Measurements from ENCODE around the gene FOXN3.

Gene FOXN3

GRCh38 chr14:89343356-89343755, 73.7 kb downstream of the FOXN3 start:
- DNase-seq (ENCODE audit: extremely low read depth, low read depth), result no peak
- no peak for TF ChIP-seq CTCF (IDR thresholded peaks at IDR 0.05; ENCODE audit: low read depth, low read length)

DNA sequence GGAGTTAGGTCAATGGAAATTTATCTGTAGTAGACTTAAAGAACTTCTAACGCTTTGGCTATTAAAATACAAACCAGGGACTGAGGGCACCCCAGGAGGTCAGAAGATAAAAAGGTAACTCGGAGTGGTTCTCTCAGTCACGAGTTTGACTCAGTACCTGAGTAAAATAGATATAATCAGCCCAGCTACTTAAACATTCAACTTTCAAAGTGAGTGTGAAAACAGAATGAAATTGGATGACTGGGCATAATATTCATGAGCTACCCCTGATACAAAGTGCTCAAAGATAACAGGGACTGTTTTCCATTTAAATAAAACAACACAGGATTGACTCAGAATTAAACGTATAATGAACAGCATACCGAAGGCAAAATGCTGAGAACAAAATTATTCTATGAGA, 75.0 kb downstream of the FOXN3 start:
- TF ChIP-seq CTCF (IDR thresholded peaks at IDR 0.05; ENCODE audit: low read depth, low read length), result no peak
- DNase-seq (ENCODE audit: extremely low read depth, low read depth), result no peak

DNA sequence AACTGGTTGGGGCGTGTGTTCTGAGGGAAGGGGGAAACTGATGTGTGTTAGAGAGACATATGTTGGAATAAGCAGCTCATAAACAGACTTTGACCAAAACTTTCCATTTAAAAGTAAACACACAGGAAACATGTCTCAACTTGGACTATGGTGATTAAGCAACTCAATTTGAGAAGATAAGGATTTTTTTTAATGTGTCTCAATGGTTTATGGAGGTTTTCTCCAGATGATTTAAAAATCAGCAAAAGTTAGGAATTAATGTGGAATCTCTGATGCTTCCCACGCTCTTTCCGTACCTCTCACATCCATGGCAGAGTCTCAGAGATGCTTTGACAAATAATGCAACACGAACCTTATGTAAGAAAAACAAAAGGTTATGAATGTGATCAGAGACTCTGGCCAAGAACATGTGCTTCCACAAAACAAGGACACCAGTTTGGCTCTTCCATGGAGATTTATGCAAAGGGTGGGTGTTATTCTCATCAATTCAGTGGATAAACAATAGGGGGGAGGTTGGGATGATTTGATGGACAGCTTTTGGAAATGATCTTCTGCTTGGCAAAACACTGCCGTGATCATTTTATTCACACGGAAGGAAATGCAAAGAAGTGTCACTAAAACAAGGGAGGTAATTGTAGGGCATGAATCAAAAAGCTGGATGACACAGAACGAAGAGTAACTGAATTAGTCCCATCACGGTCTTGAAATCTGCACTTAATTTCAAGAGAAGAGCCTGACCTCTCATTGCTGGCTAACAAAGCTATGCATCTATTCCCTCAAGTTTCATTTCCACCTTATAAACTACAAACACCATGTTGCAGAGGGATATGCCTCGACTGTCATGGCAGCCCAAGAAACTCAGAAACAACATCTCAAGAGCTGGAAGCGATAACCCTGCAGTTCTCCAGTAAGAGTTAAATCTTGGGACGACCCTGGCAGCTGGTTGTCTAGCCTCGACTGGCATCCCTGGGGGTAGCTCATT, 76.5 kb downstream of the FOXN3 start:
- peak; percentile 35 for DNase-seq (ENCODE audit: extremely low read depth, low read depth)
- no peak for TF ChIP-seq CTCF (IDR thresholded peaks at IDR 0.05; ENCODE audit: low read depth, low read length)

GRCh38 chr14:89339579-89339978, 77.5 kb downstream of the FOXN3 start:
- DNase-seq (ENCODE audit: extremely low read depth, low read depth), result no peak

DNA sequence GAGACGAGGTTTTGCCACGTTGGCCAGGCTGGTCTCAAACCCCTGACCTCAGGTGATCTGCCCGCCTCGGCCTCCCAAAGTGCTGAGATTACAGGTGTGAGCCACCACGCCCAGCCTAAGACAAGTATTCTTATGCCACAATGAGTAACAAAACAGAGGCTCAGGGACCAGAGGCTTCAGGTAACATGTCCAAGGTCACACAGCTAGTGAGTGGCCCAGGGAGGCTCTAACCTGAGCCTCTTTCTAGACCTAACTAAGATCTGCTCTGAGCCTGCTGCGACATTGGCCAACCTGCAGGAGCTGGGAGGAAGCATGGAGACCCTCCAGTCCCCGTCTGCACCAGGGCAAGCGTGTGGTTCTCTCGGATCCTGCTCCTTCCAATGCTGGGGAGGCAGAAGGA, 77.9 kb downstream of the FOXN3 start:
- DNase-seq (ENCODE audit: extremely low read depth, low read depth), result no peak
- no peak for TF ChIP-seq CTCF (IDR thresholded peaks at IDR 0.05; ENCODE audit: low read depth, low read length)

More at GRCh38 chr14:89339579-89339978, 77.5 kb downstream of the FOXN3 start:
- TF ChIP-seq CTCF (IDR thresholded peaks at IDR 0.05; ENCODE audit: low read depth, low read length), result no peak

DNA sequence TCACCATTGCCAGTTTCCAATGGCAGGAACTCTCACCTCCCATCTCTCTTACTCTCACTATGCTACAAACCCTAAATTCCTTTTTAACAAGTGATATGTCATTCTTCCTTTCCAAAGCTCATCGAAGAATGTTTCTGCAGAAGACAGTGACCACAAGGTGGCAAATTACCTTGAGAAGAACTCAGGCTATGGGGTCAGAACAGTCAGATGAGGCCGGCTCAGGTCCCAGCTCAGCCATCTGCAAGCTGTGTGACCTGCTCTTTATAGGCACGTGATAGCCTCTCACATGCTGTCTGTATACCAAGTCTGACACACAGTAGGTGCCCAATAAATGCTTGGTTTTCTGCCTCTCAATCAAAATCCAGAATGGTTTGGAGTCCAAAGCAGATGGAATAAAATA, 80.7 kb downstream of the FOXN3 start:
- DNase-seq (ENCODE audit: extremely low read depth, low read depth), result no peak
- no peak for TF ChIP-seq CTCF (IDR thresholded peaks at IDR 0.05; ENCODE audit: low read depth, low read length)

GRCh38 chr14:89332031-89332430, 85.0 kb downstream of the FOXN3 start:
- no peak for TF ChIP-seq CTCF (IDR thresholded peaks at IDR 0.05; ENCODE audit: low read depth, low read length)
- no peak for DNase-seq (ENCODE audit: extremely low read depth, low read depth)
